T-helper 17 cell (primary cell): ENCODE data around the gene OR52R1. TPM values are rescaled to one million over a fixed set of nuclear protein-coding genes. Genes with fewer than 3 reads are reported as not detected.

ENCODE experiments used
- ATAC-seq: fragments of 150-1000 bp; cut with Tn5 transposase; 2 replicates; pipeline ENCODE4 v1.10.0; 2021; ENCODE audit warnings: mild to moderate bottlenecking, moderate library complexity
- DNase-seq, 3 donors: peaks; one replicate each; pipeline versions ENCODE4 v3.0.0 to v3.0.0-alpha.2; 2020 to 2021
- H3K9me3 ChIP-seq: one replicate; pipeline ENCODE4 v1.7.0; 2013; ENCODE audit warnings: low read length, mild to moderate bottlenecking; ENCODE audit not compliant: control insufficient read depth, poor library complexity, severe bottlenecking
- H3K27ac Mint-ChIP-seq: one replicate; pipeline ENCODE4 v1.8.0; 2022; ENCODE audit warnings: mild to moderate bottlenecking, moderate library complexity, mixed read lengths
- H3K27me3 Mint-ChIP-seq: one replicate; pipeline ENCODE4 v1.8.0; 2022; ENCODE audit warnings: mixed read lengths
- H3K36me3 Mint-ChIP-seq: one replicate; pipeline ENCODE4 v1.8.0; 2022; ENCODE audit warnings: low read depth, mixed read lengths
- H3K4me1 Mint-ChIP-seq: one replicate; pipeline ENCODE4 v1.8.0; 2022; ENCODE audit warnings: mild to moderate bottlenecking, mixed read lengths
- H3K4me3 Mint-ChIP-seq: one replicate; pipeline ENCODE4 v1.8.0; 2022; ENCODE audit warnings: mild to moderate bottlenecking, moderate library complexity, mixed read lengths
- total RNA-seq, 4 donors: library from RNA in 2 of 4; stranded (reverse) in 2 of 4; gene quantifications; one replicate each; pipeline ENCODE4 v1.2.3 and lab custom pipeline; 2022 to 2026

OR52R1 gene
- total RNA-seq, 2 donors from 2014 or later = not detected

- H3K27ac Mint-ChIP-seq = no peak overlapping the region
Measured at GRCh38 chr11:4797206-4797605, 7.0 kb downstream of the OR52R1 start.

DNA sequence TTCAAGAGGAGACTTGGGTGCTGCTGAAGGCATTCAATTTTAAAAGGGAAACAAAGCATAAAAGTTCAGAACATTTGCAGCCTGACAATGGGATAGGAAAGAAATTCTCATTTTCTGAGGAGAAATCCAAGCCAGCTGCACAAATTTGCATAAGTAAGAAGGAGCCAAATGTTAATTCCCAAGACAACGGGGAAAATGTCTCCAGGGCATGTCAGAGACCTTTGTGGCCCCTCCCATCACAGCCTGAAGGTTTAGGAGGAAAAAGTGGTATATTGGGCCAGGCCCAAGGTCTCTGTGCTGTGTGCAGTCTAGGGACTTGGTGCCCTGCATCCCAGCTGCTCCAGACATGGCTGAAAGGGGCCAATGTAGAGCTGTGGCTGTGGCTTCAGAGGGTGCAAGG is 21.7 kb downstream of the OR52R1 start:
- Mint-ChIP-seq H3K36me3 (no peaks in the 10 kb centered on the region), H3K27me3 (peaks cover 17% of the 10 kb centered on the region), H3K4me1 (no peaks in the 10 kb centered on the region), H3K27ac (no peak overlapping the region), H3K4me3 (no peak overlapping the region)
- no peak for ATAC-seq
- no peaks in the 10 kb centered on the region for H3K9me3 ChIP-seq
- no peak for DNase-seq

More at GRCh38 chr11:4797206-4797605, 7.0 kb downstream of the OR52R1 start:
- Mint-ChIP-seq H3K36me3 (no peaks in the 10 kb centered on the region), H3K27me3 (peaks cover 12% of the 10 kb centered on the region), H3K4me3 (no peak overlapping the region), H3K4me1 (no peaks in the 10 kb centered on the region)
- DNase-seq (no peak), ATAC-seq (no peak)
- no peaks in the 10 kb centered on the region for H3K9me3 ChIP-seq

DNA sequence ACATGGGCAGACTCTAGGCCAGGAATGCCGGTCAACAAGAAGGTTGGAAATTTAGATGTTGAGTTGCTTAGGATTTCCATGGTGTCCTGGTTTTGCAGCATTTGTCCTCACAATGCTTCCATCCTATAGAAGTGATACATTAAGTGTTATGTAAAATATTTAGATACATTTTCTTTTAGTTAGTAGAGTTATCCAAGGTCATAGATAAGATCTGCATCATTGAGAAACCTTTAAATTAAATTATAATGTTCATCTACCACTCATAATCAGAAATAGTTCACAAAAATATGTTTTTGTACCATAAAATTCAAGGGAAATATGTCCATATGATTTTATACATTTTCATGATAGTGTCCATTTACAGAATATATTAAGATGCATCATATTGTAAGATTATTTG is 34.3 kb downstream of the OR52R1 start, which contains the start of gene OR51F1:
OR51F1 (minus strand) TSS at position 101 of the 400 bp plus-strand sequence; CDS start at position 101, 0 bp downstream.
- Mint-ChIP-seq H3K27ac (no peak within 1 kb of the TSS), H3K27me3 (peaks cover 9% of the 10 kb centered on the region), H3K4me3 (no peak within 1 kb of the TSS), H3K36me3 (no peaks in the 10 kb centered on the region), H3K4me1 (no peaks in the 10 kb centered on the region)
- no peaks in the 10 kb centered on the region for H3K9me3 ChIP-seq
- ATAC-seq = no peak
- no peak for DNase-seq

- Mint-ChIP-seq H3K4me1 (no peaks in the 10 kb centered on the region), H3K4me3 (no peak overlapping the region), H3K27ac (no peak overlapping the region), H3K27me3 (peaks cover 9% of the 10 kb centered on the region), H3K36me3 (no peaks in the 10 kb centered on the region)
- ATAC-seq (no peak), DNase-seq (no peak)
- H3K9me3 ChIP-seq = no peaks in the 10 kb centered on the region
Measured at GRCh38 chr11:4768094-4768493, 36.1 kb downstream of the OR52R1 start.

- no peak for DNase-seq
- H3K27me3 Mint-ChIP-seq = peaks cover 9% of the 10 kb centered on the region
- H3K4me3 Mint-ChIP-seq = no peak overlapping the region
- no peak for ATAC-seq
- no peaks in the 10 kb centered on the region for H3K36me3 Mint-ChIP-seq
- H3K9me3 ChIP-seq = no peaks in the 10 kb centered on the region
- no peaks in the 10 kb centered on the region for H3K4me1 Mint-ChIP-seq
- no peak overlapping the region for H3K27ac Mint-ChIP-seq
Measured at GRCh38 chr11:4766420-4767043, 37.6 kb downstream of the OR52R1 start.

GRCh38 chr11:4763096-4763495 is 41.1 kb downstream of the OR52R1 start:
- H3K4me1 Mint-ChIP-seq = no peaks in the 10 kb centered on the region
- DNase-seq = no peak
- H3K27ac Mint-ChIP-seq = no peak overlapping the region
- H3K4me3 Mint-ChIP-seq = no peak overlapping the region
- no peak for ATAC-seq
- H3K36me3 Mint-ChIP-seq = no peaks in the 10 kb centered on the region
- no peaks in the 10 kb centered on the region for H3K9me3 ChIP-seq
- H3K27me3 Mint-ChIP-seq = no peaks in the 10 kb centered on the region

Other genes with a start within 250 kb of the OR52R1 start
- gene OR52I2, start 222.6 kb downstream of the OR52R1 start, total RNA-seq = not detected
- not detected for gene OR52I1, start 210.3 kb downstream of the OR52R1 start, total RNA-seq
- gene TRIM68, start 196.1 kb downstream of the OR52R1 start, total RNA-seq = 1 to 10 TPM; 6.1 TPM
- gene OR51D1, start 166.9 kb downstream of the OR52R1 start, total RNA-seq = not detected
- not detected for gene OR51E1, start 160.4 kb downstream of the OR52R1 start, total RNA-seq
- gene OR51E2, start 106.5 kb downstream of the OR52R1 start, total RNA-seq = not detected
- not detected for gene MMP26, start 99.6 kb downstream of the OR52R1 start, total RNA-seq
- gene OR51F1, start 34.4 kb downstream of the OR52R1 start, total RNA-seq = not detected
- not detected for gene OR51F2, start 16.9 kb upstream of the OR52R1 start, total RNA-seq
- gene OR51S1, start 44.8 kb upstream of the OR52R1 start, total RNA-seq = not detected
- not detected for gene OR51T1, start 77.5 kb upstream of the OR52R1 start, total RNA-seq
- not detected for gene OR51A7, start 99.4 kb upstream of the OR52R1 start, total RNA-seq
- not detected for gene OR51G2, start 115.0 kb upstream of the OR52R1 start, total RNA-seq
- not detected for gene OR51G1, start 120.0 kb upstream of the OR52R1 start, total RNA-seq
- not detected for gene OR51A4, start 143.2 kb upstream of the OR52R1 start, total RNA-seq
- gene OR51A2, start 151.3 kb upstream of the OR52R1 start, total RNA-seq = not detected
- gene OR51L1, start 190.5 kb upstream of the OR52R1 start, total RNA-seq = not detected
- not detected for gene OR52J3, start 242.1 kb upstream of the OR52R1 start, total RNA-seq